Measurements from ENCODE around the gene CSRNP3. TPM values are rescaled to one million over a fixed set of nuclear protein-coding genes. Genes with fewer than 3 reads are reported as not detected.

Gene CSRNP3
- total and polyA plus RNA-seq, 10 of the 15 experiments (the other 5 are each of a cell fraction or from before 2014, with no cell fraction given): 0.03 to 5.2 (median 0.11) TPM; not detected in 1

- Histone ChIP-seq H3K4me2 (ENCODE audit: control insufficient read depth, insufficient read depth) (no peak overlapping the region), H3K27ac (ENCODE audit: control insufficient read depth, insufficient read depth) (no peak overlapping the region), H3K79me2 (ENCODE audit: control insufficient read depth, insufficient read depth, low read length) (no peaks in the 10 kb centered on the region), H3K4me3 (no peak overlapping the region), H3K36me3 (ENCODE audit: control insufficient read depth in 2 of 2, insufficient read depth in 2 of 2, low read length in 1 of 2) (no peaks in the 10 kb centered on the region), H3K4me1 (ENCODE audit: control insufficient read depth, insufficient read depth, low read length) (no peaks in the 10 kb centered on the region), H3K27me3 (replicated peaks in 1 of 2; ENCODE audit: control insufficient read depth in 2 of 2, insufficient read depth in 2 of 2, low read length in 1 of 2) (no peaks in the 10 kb centered on the region), H3K9me3 (replicated peaks; ENCODE audit: control insufficient read depth, insufficient read depth, low read length) (no peaks in the 10 kb centered on the region), H4K20me1 (ENCODE audit: control insufficient read depth, insufficient read depth) (no peaks in the 10 kb centered on the region), H2AFZ (ENCODE audit: control insufficient read depth, low read depth, low read length) (no peak overlapping the region), H3K9ac (ENCODE audit: control insufficient read depth, insufficient read depth, low read length) (no peak overlapping the region)
- no peak for DNase-seq (ENCODE audit: low read depth, low spot score)
- intact Hi-C loops (cut with micrococcal nuclease; ENCODE audit: unreplicated experiment): no loop called here
- CTCF ChIA-PET: no interaction called here
- no peak for ATAC-seq
- TF ChIP-seq NR2C1 (IDR thresholded peaks at IDR 0.05) (no peak), SREBF1 (IDR thresholded peaks at IDR 0.05; ENCODE audit: low read length) (no peak), HDGF (IDR thresholded peaks at IDR 0.05) (no peak), BRCA1 (IDR thresholded peaks at IDR 0.05; ENCODE audit: low read depth, low read length) (no peak), ESRRA (IDR thresholded peaks at IDR 0.05; ENCODE audit: low read length) (no peak)
- RAD21 ChIA-PET (ENCODE audit: unreplicated experiment): no interaction called here
- WGBS (ENCODE audit: insufficient coverage, insufficient replicate concordance, low lambda C conversion rate, missing lambda C conversion rate): 22% methylated on average over 3 of the region's 3 CpGs
- FAIRE-seq: no peak
- SMC1A ChIA-PET (ENCODE audit: uncharacterized antibody, unreplicated experiment): no interaction called here
- POLR2A ChIA-PET: no interaction called here
- no TSS peak for BruUV-seq (replicated peaks)
- in situ Hi-C loops (cut with MboI): no loop called here
These were observed 46.4 kb upstream of the CSRNP3 start for GRCh38 chr2:165423081-165423480.

- Histone ChIP-seq H3K36me3 (ENCODE audit: control insufficient read depth in 2 of 2, insufficient read depth in 2 of 2, low read length in 1 of 2) (no peaks in the 10 kb centered on the region), H3K4me2 (ENCODE audit: control insufficient read depth, insufficient read depth) (no peak overlapping the region), H4K20me1 (ENCODE audit: control insufficient read depth, insufficient read depth) (no peaks in the 10 kb centered on the region), H3K9ac (ENCODE audit: control insufficient read depth, insufficient read depth, low read length) (no peak overlapping the region), H3K79me2 (ENCODE audit: control insufficient read depth, insufficient read depth, low read length) (no peaks in the 10 kb centered on the region), H3K4me3 (no peak overlapping the region), H3K27ac (ENCODE audit: control insufficient read depth, insufficient read depth) (no peak overlapping the region), H3K4me1 (ENCODE audit: control insufficient read depth, insufficient read depth, low read length) (no peaks in the 10 kb centered on the region), H2AFZ (ENCODE audit: control insufficient read depth, low read depth, low read length) (no peak overlapping the region), H3K9me3 (replicated peaks; ENCODE audit: control insufficient read depth, insufficient read depth, low read length) (no peaks in the 10 kb centered on the region), H3K27me3 (replicated peaks in 1 of 2; ENCODE audit: control insufficient read depth in 2 of 2, insufficient read depth in 2 of 2, low read length in 1 of 2) (no peaks in the 10 kb centered on the region)
- ChIA-PET CTCF (interaction anchor here (1.0 to 2.6 kb wide), 3 partner anchors 9 to 14 kb away, joined by 3 to 7 read pairs (median 5); no protein-coding TSS in a partner anchor), RAD21 (ENCODE audit: unreplicated experiment) (no interaction called here), POLR2A (interaction anchor here (1.2 kb wide), 1 partner anchor 14 kb away, joined by 3 read pairs; no protein-coding TSS in a partner anchor), SMC1A (ENCODE audit: uncharacterized antibody, unreplicated experiment) (interaction anchor here (1.2 to 3.4 kb wide), 4 partner anchors 10 to 138 kb away, joined by 6 to 19 read pairs (median 8); no protein-coding TSS in a partner anchor)
- BruUV-seq (replicated peaks): no TSS peak
- intact Hi-C loops (cut with micrococcal nuclease; ENCODE audit: unreplicated experiment) (no loop called here), in situ Hi-C loops (cut with MboI) (no loop called here)
- 16% methylated on average over 2 of the region's 2 CpGs for WGBS (ENCODE audit: insufficient coverage, insufficient replicate concordance, low lambda C conversion rate, missing lambda C conversion rate)
- FAIRE-seq (no peak), ATAC-seq (no peak), DNase-seq (ENCODE audit: low read depth, low spot score) (no peak)
- no peak for TF ChIP-seq E4F1 (IDR thresholded peaks at IDR 0.05; ENCODE audit: borderline replicate concordance, partially characterized antibody)
- TF ChIP-seq CEBPB (IDR thresholded peaks at IDR 0.05; ENCODE audit: borderline replicate concordance in 1 of 2, low read depth in 2 of 2, low read length in 2 of 2): no peak
- no peak for TF ChIP-seq EGR1 (IDR thresholded peaks at IDR 0.05; ENCODE audit: borderline replicate concordance in 1 of 2, low read depth in 2 of 2, low read length in 2 of 2)
- no peak for TF ChIP-seq SUPT20H (IDR thresholded peaks at IDR 0.05; ENCODE audit: borderline replicate concordance, control insufficient read depth, low read depth, low read length)
- no peak for TF ChIP-seq POLR2AphosphoS5 (IDR thresholded peaks at IDR 0.05; ENCODE audit: low read length)
- TF ChIP-seq ZZZ3 (IDR thresholded peaks at IDR 0.05; ENCODE audit: control insufficient read depth, insufficient read length, low read depth): no peak
- no peak for TF ChIP-seq ZNF687 (IDR thresholded peaks at IDR 0.05)
- no peak for TF ChIP-seq NR2C1 (IDR thresholded peaks at IDR 0.05)
These were observed 43.9 kb upstream of the CSRNP3 start for GRCh38 chr2:165425556-165425955.

Measured in GM12878 (cell line).